Thoracic aorta (tissue), 2 donors: ENCODE data around the gene THADA. TPM values are rescaled to one million over a fixed set of nuclear protein-coding genes. Genes with fewer than 3 reads are reported as not detected.

ENCODE experiments used
- ATAC-seq: fragments of 150-250 bp; one replicate; pipeline ENCODE4 v1.8.0; 2017; ENCODE audit warnings: low read depth; ENCODE audit not compliant: insufficient number of reproducible peaks, low FRiP score
- DNase-seq: peaks from one replicate; pipeline ENCODE4 v3.0.0-alpha.2; 2020; ENCODE audit warnings: low spot score
- H3K27ac ChIP-seq, 2 donors: fragments of 200-600 bp; sonication (generic); 1 replicate in 1 of 2; 2 replicates in 1 of 2; pipeline ENCODE4 v1.5.1; 2016; ENCODE audit warnings: mild to moderate bottlenecking in 2 of 2, moderate library complexity in 2 of 2
- H3K27me3 ChIP-seq: fragments of 200-600 bp; sonication (generic); replicated peaks from 2 replicates; pipeline ENCODE4 v1.6.0; 2016; ENCODE audit warnings: mild to moderate bottlenecking; ENCODE audit not compliant: insufficient read depth
- H3K36me3 ChIP-seq: fragments of 200-600 bp; sonication (generic); one replicate; pipeline ENCODE4 v1.5.1; 2016
- H3K4me1 ChIP-seq, 2 donors: fragments of 200-600 bp; sonication (generic); 1 replicate in 1 of 2; 2 replicates in 1 of 2; pipeline versions ENCODE4 v1.5.1 to v1.6.0; 2016; ENCODE audit warnings: low read depth in 2 of 2, mild to moderate bottlenecking in 1 of 2; ENCODE audit not compliant: control insufficient read depth in 1 of 2
- H3K4me3 ChIP-seq: fragments of 200-600 bp; sonication (generic); 2 replicates; pipeline ENCODE4 v1.5.1; 2016; ENCODE audit warnings: mild to moderate bottlenecking
- H3K9me3 ChIP-seq: fragments of 200-600 bp; sonication (generic); 2 replicates; pipeline ENCODE4 v1.5.1; 2016
- total RNA-seq, 2 donors: library from RNA; depleted of rRNA; stranded (reverse); fragments of >200 nt; gene quantifications; one replicate each; pipeline versions ENCODE4 v1.1.0 to v1.2.3, GENCODE V29; 2016
- TF ChIP-seq, protein P1 (sequence below): fragments of 200-600 bp; sonication (generic); IDR thresholded peaks from one replicate; pipeline ENCODE4 v1.5.1; 2019; ENCODE audit warnings: antibody characterized with exemption

THADA gene
- total RNA-seq, 2 donors from 2014 or later: 33.3 to 46.6 TPM

- peaks cover 21 to 44% of the 10 kb centered on the region in 2 donors for H3K4me1 ChIP-seq
- ATAC-seq (no peak), DNase-seq (no peak)
- H3K27ac ChIP-seq: no peak overlapping the region
- H3K36me3 ChIP-seq: peaks cover 5% of the 10 kb centered on the region
- no peaks in the 10 kb centered on the region for H3K27me3 ChIP-seq
- TF ChIP-seq, protein P1, sequence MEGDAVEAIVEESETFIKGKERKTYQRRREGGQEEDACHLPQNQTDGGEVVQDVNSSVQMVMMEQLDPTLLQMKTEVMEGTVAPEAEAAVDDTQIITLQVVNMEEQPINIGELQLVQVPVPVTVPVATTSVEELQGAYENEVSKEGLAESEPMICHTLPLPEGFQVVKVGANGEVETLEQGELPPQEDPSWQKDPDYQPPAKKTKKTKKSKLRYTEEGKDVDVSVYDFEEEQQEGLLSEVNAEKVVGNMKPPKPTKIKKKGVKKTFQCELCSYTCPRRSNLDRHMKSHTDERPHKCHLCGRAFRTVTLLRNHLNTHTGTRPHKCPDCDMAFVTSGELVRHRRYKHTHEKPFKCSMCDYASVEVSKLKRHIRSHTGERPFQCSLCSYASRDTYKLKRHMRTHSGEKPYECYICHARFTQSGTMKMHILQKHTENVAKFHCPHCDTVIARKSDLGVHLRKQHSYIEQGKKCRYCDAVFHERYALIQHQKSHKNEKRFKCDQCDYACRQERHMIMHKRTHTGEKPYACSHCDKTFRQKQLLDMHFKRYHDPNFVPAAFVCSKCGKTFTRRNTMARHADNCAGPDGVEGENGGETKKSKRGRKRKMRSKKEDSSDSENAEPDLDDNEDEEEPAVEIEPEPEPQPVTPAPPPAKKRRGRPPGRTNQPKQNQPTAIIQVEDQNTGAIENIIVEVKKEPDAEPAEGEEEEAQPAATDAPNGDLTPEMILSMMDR: no peak
- no peaks in the 10 kb centered on the region for H3K9me3 ChIP-seq
- no peak overlapping the region for H3K4me3 ChIP-seq
These were observed 316.5 kb downstream of the THADA start for GRCh38 chr2:43279317-43279840.

DNA sequence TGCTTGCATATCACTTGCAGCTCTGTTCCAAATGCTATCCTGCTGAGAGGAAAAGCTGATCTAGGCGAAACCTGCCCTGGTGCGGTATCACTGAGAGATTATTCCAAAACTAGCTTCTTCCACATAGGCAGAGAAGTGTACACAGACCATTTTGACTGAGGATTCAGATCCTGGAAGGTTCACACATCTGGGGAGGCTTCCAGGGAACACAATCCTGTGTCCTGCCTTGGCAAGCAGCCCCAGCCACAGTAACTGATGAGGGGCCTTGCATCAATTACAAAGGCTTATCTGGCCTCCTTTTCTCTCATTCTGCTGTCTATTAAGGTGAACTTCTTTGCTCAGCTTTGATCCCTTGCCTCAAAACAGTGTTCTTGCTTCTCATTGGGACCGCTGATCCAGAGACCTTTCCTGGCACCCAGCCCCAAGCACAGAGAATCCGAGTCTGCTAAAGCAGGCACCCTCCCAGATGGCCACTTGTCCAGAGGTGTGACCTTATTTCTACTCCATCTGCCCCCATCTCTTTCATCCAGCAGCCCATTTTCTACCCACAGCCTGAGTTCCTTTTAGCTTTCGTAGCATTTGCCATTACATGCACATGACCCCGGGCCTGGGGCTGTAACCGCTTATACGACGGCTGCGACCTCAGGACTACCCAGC lies 317.1 kb downstream of the THADA start:
- TF ChIP-seq, protein P1: no peak
- Histone ChIP-seq H3K9me3 (no peaks in the 10 kb centered on the region), H3K27ac (peak overlapping the region in 1 of 2 donors; percentile 3), H3K4me3 (no peak overlapping the region), H3K4me1 (peaks cover 21 to 51% of the 10 kb centered on the region in 2 donors), H3K36me3 (peaks cover 2% of the 10 kb centered on the region), H3K27me3 (no peaks in the 10 kb centered on the region)
- DNase-seq (no peak), ATAC-seq (no peak)

DNA sequence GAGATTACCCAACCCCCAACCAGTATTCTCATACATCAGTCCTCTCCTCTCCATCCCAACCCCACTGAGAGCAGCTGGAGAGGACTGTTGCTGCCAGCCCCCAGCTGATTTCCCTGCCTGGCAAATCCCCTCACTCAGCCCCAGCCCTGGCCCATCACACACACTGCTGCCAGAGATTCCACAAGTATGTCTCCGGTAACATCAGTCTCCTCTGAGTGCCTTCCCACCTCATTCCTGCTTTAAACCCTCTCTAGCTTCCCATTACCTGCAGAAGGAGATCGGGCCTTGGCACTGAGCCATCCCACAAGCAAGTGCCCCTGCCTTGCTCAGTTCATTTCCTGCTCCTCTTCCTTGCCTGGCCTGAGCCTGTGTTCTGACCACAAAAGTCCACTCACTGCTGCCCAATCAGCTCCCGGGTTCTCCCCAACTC lies 318.9 kb downstream of the THADA start:
- H3K4me1 ChIP-seq: peaks cover 21 to 62% of the 10 kb centered on the region in 2 donors

GRCh38 chr2:43276266-43276941 lies 319.4 kb downstream of the THADA start:
- no peaks in the 10 kb centered on the region for H3K9me3 ChIP-seq
- H3K27me3 ChIP-seq: no peaks in the 10 kb centered on the region
- H3K36me3 ChIP-seq: no peaks in the 10 kb centered on the region
- DNase-seq (no peak), ATAC-seq (no peak)
- H3K27ac ChIP-seq: peak overlapping the region; percentile 57 to 85
- peaks cover 21 to 62% of the 10 kb centered on the region in 2 donors for H3K4me1 ChIP-seq
- TF ChIP-seq, protein P1: no peak
- peak overlapping the region; percentile 35 for H3K4me3 ChIP-seq

More for the DNA sequence above, 318.9 kb downstream of the THADA start:
- Histone ChIP-seq H3K4me3 (peak overlapping the region; percentile 35), H3K27ac (peak overlapping the region; percentile 57 to 85), H3K27me3 (no peaks in the 10 kb centered on the region), H3K36me3 (no peaks in the 10 kb centered on the region), H3K9me3 (no peaks in the 10 kb centered on the region)
- TF ChIP-seq, protein P1: no peak
- ATAC-seq (no peak), DNase-seq (no peak)

- H3K4me1 ChIP-seq: peaks cover 28 to 72% of the 10 kb centered on the region in 2 donors
- DNase-seq: no peak
- H3K27me3 ChIP-seq: no peaks in the 10 kb centered on the region
- no peaks in the 10 kb centered on the region for H3K36me3 ChIP-seq
- no peaks in the 10 kb centered on the region for H3K9me3 ChIP-seq
- no peak overlapping the region for H3K4me3 ChIP-seq
- no peak for ATAC-seq
- TF ChIP-seq, protein P1: no peak
- peak overlapping the region; percentile 57 to 85 for H3K27ac ChIP-seq
These were observed 321.1 kb downstream of the THADA start for GRCh38 chr2:43274721-43275120.
